Renal pelvis (tissue), 12 donors: ENCODE measurements around the gene SCYGR1. TPM values are rescaled to one million over a fixed set of nuclear protein-coding genes. Genes with fewer than 3 reads are reported as not detected.
"Not testable (repeated sequence)": the region's sequence is repeated elsewhere in the genome, so short reads cannot be mapped to it uniquely, and the experiment has no call there.

ENCODE experiments used
- DNase-seq: peaks from one replicate; pipeline ENCODE4 v3.0.0-alpha.2; 2013
- long read RNA-seq, 16 experiments: transcript quantifications; one replicate each; lab custom pipeline, GENCODE V29; 2026
- polyA plus RNA-seq, 3 donors: library from polyadenylated mRNA; unstranded; fragments of 120-200 nt; gene quantifications; one replicate each; pipeline ENCODE4 v1.2.1, GENCODE V29; 2013; ENCODE audit not compliant: insufficient read length in 3 of 3

SCYGR1 gene, protein sequence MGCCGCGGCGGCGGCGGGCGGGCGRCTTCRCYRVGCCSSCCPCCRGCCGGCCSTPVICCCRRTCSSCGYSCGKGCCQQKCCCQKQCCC
- not detected for polyA plus RNA-seq
- long read RNA-seq, donor 1, result 0 reads
- long read RNA-seq, donor 2, result 0 reads
- long read RNA-seq, donor 3, result 0 reads
- long read RNA-seq, donor 4, result 0 reads
- long read RNA-seq, donor 5, result 0 reads
- long read RNA-seq, donor 6, result 0 reads
- long read RNA-seq, donor 7, result 0 reads
- long read RNA-seq, donor 8, result 0 reads
- long read RNA-seq, donor 9, result 0 reads
- long read RNA-seq, donor 10, result 0 reads
- long read RNA-seq, donor 11, result 0 reads
- long read RNA-seq, donor 12, result 0 reads
- long read RNA-seq, donor 13, result 0 reads
- long read RNA-seq, donor 14, result 0 reads
- long read RNA-seq, donor 15, result 0 reads
- long read RNA-seq, donor 16, result 0 reads

DNA sequence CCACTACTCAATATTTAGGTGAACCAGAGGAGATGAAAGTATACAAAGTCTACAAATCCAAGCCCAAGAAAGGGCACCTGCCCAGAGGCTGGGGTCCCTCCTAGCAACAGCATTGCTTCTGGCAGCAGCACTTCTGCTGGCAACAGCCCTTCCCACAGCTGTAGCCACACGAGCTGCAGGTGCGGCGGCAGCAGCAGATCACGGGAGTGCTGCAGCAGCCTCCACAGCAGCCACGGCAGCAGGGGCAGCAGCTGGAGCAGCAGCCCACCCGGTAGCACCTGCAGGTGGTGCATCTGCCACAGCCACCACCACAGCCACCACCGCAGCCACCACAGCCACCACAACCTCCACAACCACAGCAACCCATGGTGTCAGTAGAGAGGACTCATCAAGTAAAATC lies at the start of gene SCYGR1:
TSS of gene SCYGR1 (minus strand) at position 367 of the 400 bp plus-strand sequence. CDS start at position 367, 0 bp downstream.
- DNase-seq, result not testable (repeated sequence)

DNA sequence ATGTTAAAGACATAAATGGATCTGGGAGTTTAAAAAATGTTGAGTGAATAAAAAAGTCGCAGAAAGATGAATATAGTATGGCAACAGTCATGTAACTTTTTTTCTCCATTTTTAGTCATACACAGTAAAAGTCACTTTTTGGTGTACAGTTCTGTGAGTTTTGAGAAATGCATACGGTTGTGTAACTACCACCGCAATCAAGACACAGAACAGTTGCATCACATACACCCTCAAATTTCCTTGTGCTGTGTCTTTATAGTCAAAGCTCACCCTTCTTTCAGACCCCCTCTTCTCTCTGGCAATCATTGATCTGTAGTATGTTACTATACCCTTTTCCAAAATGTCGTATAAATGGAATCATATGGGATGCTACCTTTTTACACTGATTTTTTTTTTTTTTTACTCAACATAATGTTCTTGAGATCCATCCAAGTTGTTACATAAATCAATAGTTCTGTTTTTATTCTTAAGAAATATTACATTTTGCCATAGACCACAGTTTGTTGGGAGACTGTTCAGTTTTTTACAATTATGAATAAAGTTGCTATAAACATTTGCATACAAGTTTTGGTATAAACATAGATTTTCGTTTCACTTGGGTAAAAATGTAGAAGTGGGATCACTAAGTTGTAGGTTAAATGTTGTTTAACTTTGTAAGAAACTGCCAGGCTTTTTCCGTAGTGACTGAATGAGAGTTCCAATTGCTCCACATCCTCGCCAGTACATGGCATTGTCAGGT lies 48.9 kb upstream of the SCYGR1 start:
- no peak for DNase-seq

DNA sequence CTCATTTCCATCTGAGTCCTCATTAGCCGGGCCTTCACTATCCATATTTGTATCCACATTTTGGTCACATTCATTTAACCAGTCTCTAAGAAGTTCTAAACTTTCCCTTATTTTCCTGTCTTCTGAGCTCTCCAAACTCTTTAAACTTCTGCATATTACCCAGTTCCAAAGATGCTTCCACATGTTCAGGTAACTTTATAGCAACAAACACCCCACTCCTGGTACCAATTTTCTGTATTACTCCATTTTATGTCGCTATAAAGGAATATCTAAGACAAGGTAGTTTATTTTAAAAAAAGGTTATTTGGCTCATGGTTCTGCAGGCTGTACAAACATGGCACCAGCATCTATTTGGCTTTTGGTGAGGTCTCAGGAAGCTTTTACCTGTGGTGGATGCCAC lies 45.4 kb upstream of the SCYGR1 start:
- DNase-seq, result no peak

DNA sequence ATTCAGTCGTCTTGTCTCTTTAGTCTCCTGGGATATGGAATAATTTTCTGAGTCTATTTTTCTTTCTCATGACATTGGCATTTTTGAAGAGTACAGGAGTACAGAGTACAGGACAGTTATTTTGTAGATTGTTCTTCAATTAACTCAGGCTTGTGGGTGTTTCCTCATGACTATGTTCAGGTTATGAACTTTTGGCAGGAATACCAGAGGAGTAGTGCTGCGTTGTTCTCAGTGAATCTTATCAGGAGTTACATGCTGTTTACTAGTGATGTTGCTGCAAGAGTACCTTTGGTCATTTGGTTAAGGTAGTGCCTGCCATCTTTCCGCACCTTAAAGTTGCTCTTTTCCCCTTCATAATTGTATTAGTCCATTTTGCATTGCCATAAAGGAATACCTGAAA lies 42.9 kb upstream of the SCYGR1 start:
- no peak for DNase-seq

DNA sequence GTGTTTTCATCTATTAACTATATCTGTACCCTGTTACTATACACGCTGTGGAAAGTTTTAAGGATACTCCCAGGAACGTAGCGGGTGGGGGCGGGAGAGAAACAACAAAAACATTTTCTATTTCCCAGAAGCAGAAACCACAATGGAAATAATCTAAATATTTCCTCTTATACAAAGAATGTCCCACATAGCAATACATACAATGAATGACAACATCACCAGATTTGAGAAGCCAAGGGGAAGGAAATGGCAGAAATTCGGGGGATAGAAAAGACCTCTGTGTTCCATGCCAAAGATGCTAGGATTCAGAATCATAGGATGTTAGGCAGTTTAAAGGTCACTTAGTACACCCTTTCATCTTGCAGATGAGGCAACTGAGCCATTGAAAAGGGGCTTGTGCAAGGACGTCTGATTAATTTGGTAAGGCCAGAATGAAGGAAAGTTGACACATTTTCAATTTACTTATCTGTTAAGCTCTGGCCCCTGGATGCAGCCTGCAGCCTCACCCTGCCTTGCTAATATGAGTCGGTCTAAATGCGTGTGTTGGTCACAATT lies 41.1 kb upstream of the SCYGR1 start:
- no peak for DNase-seq

DNA sequence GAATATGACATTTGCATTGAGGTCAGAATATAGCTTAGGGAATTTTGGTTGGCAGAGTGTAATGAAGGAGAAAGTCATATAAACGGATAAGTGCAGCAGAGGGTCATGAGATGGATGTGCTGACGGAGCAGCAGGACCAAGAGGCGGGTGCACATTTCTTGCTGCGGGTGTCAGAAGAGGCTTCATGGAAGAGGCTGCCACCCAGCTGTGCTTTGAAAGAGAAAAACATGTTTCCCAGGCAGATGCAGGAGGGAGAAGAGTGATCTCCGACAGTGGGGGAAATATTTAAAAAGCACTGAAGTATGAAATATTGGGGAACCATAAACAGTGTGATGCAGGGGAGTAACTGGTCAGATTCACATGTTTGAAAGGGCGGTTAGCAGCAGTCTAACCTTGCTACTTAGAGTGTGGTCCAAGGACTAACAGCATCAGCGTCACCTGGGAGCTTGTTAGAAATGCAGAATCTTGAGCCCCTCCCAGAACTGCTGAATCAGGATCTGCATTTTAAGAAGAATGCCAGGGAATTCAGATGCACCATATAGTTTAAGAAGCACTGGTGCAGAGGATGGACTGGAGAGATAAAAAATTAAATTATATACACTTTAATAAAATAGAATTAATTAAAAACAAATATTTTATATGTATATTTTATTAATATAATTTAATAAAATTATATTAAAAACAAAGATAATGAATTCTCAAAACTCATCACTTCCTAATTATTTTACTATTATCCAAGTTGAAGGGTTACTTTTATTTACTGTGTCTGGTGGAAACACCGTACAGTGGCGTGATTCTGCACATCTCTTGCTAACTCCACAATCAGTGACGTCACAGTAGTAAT lies 36.1 kb upstream of the SCYGR1 start:
- DNase-seq, result no peak

DNA sequence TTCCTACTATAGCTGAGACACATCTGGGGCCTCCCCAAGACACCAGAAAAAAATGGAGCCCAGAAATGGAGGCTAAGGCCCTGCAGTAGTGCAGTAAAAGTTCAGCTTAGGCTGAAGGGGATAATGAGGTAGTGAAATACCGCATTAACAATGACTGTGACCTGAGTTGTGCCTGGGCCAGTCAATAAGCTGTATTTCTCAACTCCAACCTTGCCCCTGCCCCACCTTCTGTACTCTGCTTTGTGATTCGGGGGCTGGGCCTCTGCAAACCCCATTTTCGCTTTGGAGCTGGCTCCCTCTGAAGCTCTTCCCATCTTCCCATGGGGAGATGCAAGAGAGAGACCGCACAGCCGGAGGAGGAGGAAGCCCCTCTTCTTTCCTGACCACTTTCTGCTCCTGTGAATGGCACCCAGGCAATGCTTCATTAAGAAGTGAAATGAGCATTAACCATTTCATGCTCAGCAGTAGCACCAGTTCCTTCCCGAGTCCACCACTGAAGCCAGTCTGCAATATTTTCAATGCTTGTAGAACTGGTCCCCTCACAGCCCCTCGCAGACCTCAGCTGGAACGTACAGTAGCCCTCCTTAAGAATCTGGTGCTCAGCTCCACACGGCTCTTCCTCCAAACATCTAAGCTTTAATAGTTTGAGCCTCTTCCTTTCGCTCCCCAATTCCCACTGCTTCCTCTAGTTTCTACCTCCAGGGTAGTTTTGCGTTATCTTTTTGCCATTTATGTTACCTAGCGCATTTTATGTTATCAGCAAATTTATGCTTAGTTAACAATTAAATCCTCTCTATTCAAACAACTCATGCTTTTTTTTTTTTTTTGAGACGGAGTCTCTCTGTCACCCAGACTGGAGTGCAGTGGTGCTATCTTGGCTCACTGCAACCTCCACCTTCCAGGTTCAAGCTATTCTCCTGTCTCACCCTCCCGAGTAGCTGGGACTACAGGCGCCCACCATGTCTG lies 32.6 kb upstream of the SCYGR1 start:
- DNase-seq, result no peak

DNA sequence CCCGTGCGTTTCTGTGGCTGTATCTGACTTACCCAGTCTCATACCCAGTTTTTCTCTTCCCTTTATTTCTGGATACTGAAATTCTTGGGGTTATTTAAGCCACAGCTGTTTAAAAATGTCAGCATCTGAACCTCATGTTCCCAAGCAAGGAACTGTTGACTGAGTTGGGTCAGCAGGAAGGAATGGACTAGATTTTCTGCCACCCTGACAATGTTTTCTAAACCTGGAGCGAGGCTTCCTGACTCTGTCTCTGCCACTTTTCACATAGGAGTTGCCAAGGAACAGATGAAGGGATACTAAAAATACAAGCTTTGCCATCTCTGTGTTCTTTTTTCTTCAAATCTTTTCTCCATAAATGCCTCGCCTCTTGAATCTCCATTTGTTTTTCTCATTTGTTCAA lies 29.0 kb upstream of the SCYGR1 start:
- no peak for DNase-seq

DNA sequence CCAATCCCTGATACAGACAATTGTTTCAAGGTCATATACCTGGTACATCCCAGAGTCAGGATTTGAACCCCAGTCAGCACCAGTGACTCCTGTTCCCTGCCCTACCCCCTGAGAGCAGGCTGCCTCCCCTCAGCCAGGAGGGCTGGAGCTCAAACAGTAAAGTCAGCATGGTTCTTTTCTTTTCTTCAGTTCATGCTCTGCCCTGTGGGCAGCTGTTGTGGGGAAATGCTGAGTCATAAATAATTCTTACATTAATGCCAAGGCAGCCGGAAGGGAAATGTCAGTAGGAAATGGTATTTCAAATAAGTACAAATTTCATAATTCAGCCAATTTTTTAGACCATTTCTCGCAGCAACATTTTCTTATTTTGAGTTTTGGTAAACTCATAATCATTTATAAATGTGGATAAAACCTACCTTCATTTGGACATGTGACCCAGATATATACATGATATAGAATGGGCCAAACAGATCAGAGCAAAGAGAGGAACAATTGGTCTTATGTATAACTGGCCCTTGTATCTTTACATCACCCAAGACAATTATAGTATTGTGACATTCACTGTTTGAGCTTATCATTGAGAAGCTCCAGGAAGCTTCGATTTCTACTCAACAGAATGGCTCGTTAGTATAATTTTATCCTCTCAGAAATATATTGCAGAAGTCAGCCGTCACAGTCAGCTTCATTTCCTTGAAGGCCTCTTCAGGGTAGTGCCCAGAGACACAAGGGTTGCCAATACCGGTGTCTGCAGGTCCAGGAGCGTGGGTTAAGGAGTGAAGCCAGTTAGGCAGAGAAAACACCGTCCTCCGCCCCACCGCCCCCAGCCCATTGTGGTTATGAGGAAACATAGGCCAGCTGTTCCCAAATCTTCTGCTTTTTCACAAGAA lies 28.0 kb upstream of the SCYGR1 start:
- DNase-seq, result no peak

DNA sequence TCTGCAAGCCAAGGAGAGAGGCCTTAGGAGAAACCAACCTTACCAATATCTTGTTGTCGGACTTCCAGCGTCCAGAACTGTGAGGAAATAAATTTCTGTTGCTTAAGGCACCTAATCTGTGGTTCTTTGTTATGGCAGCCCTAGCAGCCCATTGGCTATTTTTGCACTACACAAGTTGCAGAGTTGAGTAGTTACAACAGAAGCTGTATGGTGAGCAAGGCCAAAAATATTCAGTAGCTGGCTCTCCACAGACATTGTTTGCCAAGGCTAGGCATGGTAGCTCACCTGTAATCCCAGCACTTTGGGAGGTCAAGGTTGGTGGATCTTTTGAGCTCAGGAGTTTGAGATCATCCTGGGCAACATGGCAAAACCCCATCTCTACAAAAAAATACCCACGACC lies 27.1 kb upstream of the SCYGR1 start:
- no peak for DNase-seq

DNA sequence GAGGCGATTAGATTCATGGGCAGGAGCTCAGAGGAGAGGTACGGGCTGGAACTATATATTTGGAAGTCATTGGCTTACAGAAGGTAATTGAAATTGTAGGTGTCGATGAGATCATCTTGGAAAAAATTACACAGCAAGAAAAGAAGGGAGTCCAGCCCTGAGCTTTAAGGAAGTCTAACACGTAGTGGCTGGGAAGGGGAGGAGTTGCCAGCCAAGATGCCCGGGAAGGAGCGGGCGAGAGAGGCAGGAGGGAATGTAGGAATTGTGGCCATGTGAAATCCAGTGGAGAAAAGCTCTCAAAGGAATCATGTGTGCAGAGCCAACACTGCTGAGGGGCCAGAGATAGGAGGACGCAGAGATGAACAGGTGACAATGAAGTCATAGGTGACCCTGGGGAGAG lies 25.6 kb upstream of the SCYGR1 start:
- DNase-seq, result no peak

DNA sequence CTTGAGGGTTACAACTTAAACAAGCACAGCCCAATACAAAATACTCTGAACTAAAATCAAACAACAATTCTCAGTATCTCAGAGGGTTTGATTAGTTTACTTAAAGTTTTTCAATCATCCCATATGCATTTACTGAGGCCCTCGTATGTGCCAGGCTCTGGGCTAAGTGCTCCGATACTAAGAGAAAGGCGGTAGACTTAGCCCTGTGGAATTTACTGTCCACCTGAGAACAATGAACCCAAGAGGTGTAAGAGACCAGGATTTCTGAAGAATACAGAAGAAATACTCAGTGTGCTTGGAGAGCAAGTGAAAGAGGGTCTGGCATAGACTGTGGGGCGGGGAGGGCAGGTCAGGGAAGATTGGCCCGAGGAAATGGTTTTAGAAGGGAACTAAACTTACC lies 25.1 kb upstream of the SCYGR1 start:
- no peak for DNase-seq

DNA sequence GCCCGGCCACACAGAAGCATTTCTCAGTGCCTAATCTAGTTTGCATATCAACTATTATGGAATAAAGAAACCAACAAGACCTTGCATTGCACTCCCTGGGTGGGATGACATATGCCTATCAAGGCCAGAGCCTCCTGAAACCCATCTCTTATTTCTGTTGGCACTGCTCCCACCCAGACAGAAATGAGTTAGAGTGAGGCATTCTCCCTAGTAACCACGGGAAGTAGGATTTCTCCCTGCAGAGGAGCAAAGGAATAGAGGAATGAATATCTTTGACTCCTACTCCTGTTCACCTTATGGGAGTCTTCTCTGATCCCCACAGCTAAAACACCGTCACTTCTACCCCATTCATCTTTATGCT lies 24.2 kb upstream of the SCYGR1 start:
- DNase-seq, result no peak

DNA sequence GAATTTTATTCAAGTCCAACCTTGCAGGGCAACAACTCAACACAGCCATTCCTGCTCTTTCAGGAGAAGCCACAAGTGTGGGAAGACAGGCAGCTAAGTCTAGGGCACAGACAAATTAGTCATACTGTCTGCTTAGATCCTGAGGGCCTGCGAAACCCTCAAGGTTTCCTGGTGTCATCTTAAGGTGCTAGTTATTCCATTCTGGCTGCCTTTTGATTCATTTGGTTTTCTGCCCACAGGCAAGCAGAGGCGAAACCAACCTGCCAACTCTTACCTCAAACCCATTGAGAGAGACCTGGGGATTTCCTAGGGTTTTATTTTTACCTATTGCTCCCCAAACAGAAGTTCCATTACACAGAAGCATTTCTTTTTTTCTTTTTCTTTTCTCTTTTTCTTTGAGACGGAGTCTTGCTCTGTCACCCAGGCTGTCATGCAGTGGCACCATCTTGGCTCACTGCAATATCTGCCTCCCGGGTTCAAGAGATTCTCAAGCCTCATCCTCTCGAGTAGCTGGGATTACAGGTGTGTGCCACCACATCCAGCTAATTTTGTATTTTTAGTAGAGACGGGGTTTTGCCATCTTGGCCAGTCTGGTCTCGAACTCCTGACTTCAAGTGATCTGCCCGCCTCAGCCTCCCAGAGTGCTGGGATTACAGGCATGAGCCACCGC lies 23.7 kb upstream of the SCYGR1 start:
- no peak for DNase-seq

DNA sequence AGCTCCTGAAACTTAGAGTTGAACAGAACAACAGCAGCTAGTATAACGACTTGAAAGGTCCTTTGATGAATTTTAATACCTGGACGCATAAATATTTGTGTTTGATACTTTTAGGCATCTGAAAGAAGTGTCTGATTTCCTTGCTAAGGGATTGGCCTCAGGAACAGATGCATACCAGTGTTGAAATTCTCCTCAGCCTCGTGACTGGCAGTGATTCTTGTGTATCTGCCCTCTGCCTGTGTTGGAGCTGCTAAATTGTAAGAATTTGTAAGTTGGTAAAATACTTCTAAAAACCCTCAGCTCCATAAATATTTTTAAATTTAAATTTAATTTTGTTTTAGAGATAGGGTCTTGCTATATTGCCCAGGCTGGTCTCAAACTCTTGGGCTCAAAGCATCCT lies 22.4 kb upstream of the SCYGR1 start:
- no peak for DNase-seq

DNA sequence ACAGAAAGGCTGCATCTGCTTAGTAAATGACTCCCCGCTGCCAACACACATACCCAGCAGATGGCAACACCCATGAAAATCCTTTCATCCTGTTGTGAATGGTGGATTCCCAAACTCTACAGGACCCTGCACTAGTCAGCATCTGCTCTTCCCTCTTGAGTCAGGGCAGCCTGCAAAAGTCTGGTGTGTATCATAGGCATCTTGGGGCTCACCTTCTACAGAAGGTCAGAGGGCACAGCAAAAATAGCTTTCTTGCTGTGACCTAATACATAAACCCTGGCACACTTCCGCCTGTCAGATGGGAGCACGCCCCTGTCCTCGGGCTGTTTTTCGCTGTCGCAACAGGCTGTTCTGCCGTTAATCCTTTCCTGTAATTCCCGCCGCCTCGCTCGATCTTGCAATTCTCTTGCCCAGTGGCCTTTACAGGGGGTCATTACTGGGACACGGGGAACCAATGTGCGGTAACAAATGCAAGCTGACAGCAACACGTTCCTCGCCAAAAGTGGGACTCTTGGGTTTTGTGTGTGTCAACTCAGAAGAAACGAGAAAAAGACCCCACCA lies 19.9 kb upstream of the SCYGR1 start:
- no peak for DNase-seq

DNA sequence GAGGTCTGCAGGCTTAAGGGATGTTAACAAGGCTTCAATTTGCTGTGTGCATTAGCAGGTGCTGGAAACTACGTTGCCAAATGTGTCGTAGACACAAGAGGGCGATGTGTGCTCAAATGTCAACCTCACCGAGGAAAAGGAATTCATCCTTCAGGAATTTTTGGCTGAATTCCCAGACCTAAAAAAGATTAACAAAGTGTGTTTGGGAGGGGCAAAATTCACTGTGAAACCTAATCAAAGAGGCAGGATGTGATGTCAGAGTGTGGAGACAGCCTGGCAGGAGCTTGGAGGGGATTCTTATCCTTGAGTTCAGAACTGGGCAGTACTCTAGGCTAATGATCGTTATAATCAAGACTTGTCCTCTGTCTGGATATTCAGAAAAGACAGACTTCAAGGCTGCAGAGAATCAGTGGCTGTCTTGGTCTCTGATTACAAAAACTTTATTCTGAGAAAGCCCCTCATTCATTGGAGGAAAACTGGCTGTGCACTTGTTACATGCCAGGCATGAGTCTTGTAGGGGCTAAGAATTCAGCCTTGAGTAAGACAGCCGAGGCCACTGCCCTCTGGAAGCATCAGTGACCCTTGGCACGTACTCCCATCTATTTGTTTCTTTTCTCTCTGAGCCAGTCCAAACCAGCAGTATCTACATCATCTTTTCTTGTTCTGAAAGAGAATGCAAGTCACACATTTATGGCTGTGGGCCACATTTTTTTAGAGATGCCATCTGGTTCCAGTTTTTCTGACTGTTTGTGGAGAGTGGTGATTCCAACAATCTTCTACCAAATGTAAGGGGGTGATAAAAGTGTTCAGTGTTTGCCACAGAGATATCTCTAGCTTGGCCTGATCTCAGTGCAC lies 18.7 kb upstream of the SCYGR1 start:
- DNase-seq, result peak; percentile 96
